ENCODE data around the gene PLA2G4E. TPM values are rescaled to one million over a fixed set of nuclear protein-coding genes. Genes with fewer than 3 reads are reported as not detected.
A peak's percentile ranks its signal among the peaks of the same experiment; 100 is the strongest.

The PLA2G4E gene
- total RNA-seq, 2 donors from 2014 or later, result not detected

DNA sequence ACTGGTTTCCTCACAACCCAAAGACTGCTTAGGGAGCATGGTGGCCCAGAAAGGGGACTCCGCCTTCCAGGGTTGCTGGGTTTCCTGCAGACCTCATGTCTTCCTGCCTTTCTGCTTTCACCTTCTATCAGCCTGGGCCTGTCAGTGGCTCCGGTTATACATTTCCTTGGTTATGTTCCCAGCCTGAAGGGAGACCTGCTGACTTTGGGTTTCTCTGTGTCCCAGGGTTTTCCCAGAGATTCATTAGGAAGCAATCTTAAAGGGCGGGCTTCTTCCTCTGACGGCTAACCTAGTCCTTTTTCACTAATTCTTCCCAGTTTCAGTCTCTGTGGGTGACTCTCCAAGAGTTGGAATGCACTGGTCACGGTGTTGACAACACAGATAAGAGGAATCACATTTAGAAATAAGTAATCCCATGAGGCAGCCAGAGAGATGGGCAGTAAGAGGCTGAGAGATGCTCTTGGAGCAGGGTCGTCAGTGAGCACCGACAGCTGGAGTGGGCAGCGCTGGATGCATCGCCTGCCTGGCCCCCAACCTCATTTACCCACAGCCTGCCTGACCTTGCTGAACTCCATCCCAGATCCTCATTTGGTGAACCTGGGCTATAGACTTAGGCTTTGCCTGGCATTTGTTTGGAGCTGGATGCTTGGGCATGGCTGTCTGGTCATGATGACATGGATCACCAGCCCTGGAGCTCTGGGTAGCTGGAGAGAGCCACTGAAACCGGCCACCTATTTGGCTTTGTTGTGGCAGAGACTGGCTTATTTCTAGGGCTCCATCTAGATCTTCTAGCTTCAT lies 38.5 kb downstream of the PLA2G4E start:
- peaks cover 17% of the 10 kb centered on the region for H3K4me1 Mint-ChIP-seq
- no peak overlapping the region for H3K4me3 Mint-ChIP-seq
- H3K27ac ChIP-seq (ENCODE audit: low read depth, low read length), result no peak overlapping the region
- 93 to 97% methylated on average over 4 to 10 of the region's 10 CpGs for WGBS, 2 experiments (ENCODE audit: insufficient coverage in 1 of 2, insufficient read length in 1 of 2)
- H3K4me3 ChIP-seq (ENCODE audit: low read length), result no peak overlapping the region
- H3K9ac ChIP-seq (ENCODE audit: extremely low read depth, low read length, poor library complexity, severe bottlenecking), result no peak overlapping the region
- no peaks in the 10 kb centered on the region for H3K9me3 ChIP-seq (ENCODE audit: control insufficient read depth, low read length)
- H3K36me3 ChIP-seq (ENCODE audit: control insufficient read depth, insufficient read depth, low read length), result no peaks in the 10 kb centered on the region
- no peaks in the 10 kb centered on the region for H3K27me3 ChIP-seq (ENCODE audit: control insufficient read depth, insufficient read depth, low read length, poor library complexity, severe bottlenecking)
- no peaks in the 10 kb centered on the region for H3K9me3 Mint-ChIP-seq
- H3K27me3 Mint-ChIP-seq (ENCODE audit: insufficient read depth), result no peaks in the 10 kb centered on the region
- no peak overlapping the region for H3K27ac Mint-ChIP-seq
- H3K36me3 Mint-ChIP-seq (ENCODE audit: low read depth), result no peaks in the 10 kb centered on the region
- TF ChIP-seq, protein P1, sequence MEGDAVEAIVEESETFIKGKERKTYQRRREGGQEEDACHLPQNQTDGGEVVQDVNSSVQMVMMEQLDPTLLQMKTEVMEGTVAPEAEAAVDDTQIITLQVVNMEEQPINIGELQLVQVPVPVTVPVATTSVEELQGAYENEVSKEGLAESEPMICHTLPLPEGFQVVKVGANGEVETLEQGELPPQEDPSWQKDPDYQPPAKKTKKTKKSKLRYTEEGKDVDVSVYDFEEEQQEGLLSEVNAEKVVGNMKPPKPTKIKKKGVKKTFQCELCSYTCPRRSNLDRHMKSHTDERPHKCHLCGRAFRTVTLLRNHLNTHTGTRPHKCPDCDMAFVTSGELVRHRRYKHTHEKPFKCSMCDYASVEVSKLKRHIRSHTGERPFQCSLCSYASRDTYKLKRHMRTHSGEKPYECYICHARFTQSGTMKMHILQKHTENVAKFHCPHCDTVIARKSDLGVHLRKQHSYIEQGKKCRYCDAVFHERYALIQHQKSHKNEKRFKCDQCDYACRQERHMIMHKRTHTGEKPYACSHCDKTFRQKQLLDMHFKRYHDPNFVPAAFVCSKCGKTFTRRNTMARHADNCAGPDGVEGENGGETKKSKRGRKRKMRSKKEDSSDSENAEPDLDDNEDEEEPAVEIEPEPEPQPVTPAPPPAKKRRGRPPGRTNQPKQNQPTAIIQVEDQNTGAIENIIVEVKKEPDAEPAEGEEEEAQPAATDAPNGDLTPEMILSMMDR (conservative IDR thresholded peaks at IDR 0.05), result no peak
- DNase-seq, result peak; percentile 36
- H3K4me1 ChIP-seq (ENCODE audit: control insufficient read depth, insufficient read depth, low read length), result peaks cover 4% of the 10 kb centered on the region

DNA sequence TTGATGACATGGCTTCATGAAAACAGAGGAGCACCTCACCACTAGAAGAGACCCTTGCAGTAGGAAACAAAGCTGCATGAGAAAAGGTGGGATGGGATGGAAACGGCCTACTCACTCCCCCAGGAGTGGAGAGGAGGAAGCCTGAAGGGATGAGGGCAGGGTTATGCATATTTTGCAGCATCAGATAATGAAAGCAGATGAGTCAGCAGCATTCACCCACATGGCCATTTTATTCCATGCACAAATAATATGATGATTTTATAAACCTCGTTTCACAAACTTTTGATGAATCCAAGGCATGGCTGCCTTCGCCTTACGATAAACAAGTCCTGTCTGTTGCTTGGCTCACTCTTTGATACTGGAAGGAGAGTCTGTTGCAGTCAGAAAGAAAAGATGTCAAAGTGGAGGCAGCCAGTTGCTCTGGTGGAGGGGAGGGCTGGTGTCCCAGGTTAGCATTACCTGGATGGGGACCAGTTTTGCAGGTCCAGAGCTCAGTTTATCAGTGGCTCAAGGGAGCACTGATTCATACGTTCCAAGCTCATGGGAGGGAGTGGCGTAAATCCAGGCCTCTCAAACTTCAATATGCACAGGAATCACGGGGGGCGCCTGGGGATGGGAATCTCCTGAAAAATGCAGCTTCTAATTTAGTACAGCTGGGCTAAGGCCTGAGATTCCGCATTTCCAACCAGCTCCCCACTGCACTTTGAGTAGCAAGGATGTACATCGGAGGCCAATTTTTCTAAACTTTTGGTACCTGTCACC lies 39.3 kb downstream of the PLA2G4E start:
- H3K36me3 ChIP-seq (ENCODE audit: control insufficient read depth, insufficient read depth, low read length), result no peaks in the 10 kb centered on the region
- DNase-seq, result peak; percentile 31
- no peak overlapping the region for H3K27ac Mint-ChIP-seq
- no peak overlapping the region for H3K4me3 ChIP-seq (ENCODE audit: low read length)
- peaks cover 4% of the 10 kb centered on the region for H3K4me1 ChIP-seq (ENCODE audit: control insufficient read depth, insufficient read depth, low read length)
- H3K36me3 Mint-ChIP-seq (ENCODE audit: low read depth), result no peaks in the 10 kb centered on the region
- TF ChIP-seq, protein P1 (conservative IDR thresholded peaks at IDR 0.05), result no peak
- H3K4me1 Mint-ChIP-seq, result peaks cover 17% of the 10 kb centered on the region
- no peaks in the 10 kb centered on the region for H3K27me3 ChIP-seq (ENCODE audit: control insufficient read depth, insufficient read depth, low read length, poor library complexity, severe bottlenecking)
- no peaks in the 10 kb centered on the region for H3K27me3 Mint-ChIP-seq (ENCODE audit: insufficient read depth)
- no peak overlapping the region for H3K27ac ChIP-seq (ENCODE audit: low read depth, low read length)
- no peaks in the 10 kb centered on the region for H3K9me3 Mint-ChIP-seq
- WGBS, 2 experiments (ENCODE audit: insufficient coverage in 1 of 2, insufficient read length in 1 of 2), result 95% methylated on average over 8 to 10 of the region's 10 CpGs
- H3K9me3 ChIP-seq (ENCODE audit: control insufficient read depth, low read length), result no peaks in the 10 kb centered on the region
- no peak overlapping the region for H3K4me3 Mint-ChIP-seq
- H3K9ac ChIP-seq (ENCODE audit: extremely low read depth, low read length, poor library complexity, severe bottlenecking), result no peak overlapping the region

DNA sequence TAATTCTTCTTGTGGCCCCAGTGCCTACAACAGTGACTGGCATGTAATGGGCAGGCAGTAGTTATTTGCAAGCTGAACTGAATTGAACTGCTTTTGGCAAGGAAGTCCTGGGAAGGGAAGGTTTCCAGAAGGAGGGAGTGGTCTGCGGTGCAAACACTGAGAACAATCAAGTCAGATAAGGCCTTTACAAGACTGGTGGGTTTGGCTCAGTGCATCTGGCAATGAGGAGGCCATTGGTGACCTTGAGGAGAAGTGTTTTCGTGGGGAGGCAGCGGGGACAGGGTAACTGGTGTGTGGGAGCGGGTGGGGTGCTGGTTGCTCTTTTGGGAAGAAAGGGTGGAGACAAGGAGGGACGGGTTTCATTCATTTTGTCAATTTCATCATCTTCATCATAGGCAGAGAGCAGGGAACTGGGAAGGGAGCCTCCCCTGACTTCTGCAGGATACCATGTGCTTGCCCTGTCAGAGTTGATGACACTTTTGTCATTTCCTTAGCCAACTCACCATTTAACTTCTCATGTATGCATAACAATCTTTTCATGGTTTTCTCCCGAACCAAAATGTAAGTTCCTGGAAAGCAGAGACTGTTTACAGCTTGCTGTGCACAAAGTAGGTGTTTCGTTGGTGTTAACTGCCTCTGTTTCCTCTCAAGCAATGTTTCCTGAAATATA lies 40.1 kb downstream of the PLA2G4E start:
- H3K27me3 ChIP-seq (ENCODE audit: control insufficient read depth, insufficient read depth, low read length, poor library complexity, severe bottlenecking), result no peaks in the 10 kb centered on the region
- Mint-ChIP-seq H3K4me3 (no peak overlapping the region), H3K4me1 (peaks cover 17% of the 10 kb centered on the region), H3K27me3 (ENCODE audit: insufficient read depth) (no peaks in the 10 kb centered on the region), H3K27ac (no peak overlapping the region), H3K9me3 (no peaks in the 10 kb centered on the region), H3K36me3 (ENCODE audit: low read depth) (no peaks in the 10 kb centered on the region)
- H3K9ac ChIP-seq (ENCODE audit: extremely low read depth, low read length, poor library complexity, severe bottlenecking), result no peak overlapping the region
- H3K4me3 ChIP-seq (ENCODE audit: low read length), result no peak overlapping the region
- no peak overlapping the region for H3K27ac ChIP-seq (ENCODE audit: low read depth, low read length)
- no peaks in the 10 kb centered on the region for H3K9me3 ChIP-seq (ENCODE audit: control insufficient read depth, low read length)
- 86 to 97% methylated on average over 3 to 7 of the region's 7 CpGs for WGBS, 2 experiments (ENCODE audit: insufficient coverage in 1 of 2, insufficient read length in 1 of 2)
- TF ChIP-seq, protein P1 (conservative IDR thresholded peaks at IDR 0.05), result no peak
- H3K4me1 ChIP-seq (ENCODE audit: control insufficient read depth, insufficient read depth, low read length), result peaks cover 4% of the 10 kb centered on the region
- DNase-seq, result peak; percentile 44
- H3K36me3 ChIP-seq (ENCODE audit: control insufficient read depth, insufficient read depth, low read length), result no peaks in the 10 kb centered on the region
